Adrenal gland (tissue), 12 donors: Measurements from ENCODE around the gene C1QBP. TPM values are rescaled to one million over a fixed set of nuclear protein-coding genes. Genes with fewer than 3 reads are reported as not detected.

Source experiments
- DNase-seq, 7 donors: peaks; one replicate each; pipeline ENCODE4 v3.0.0-alpha.2; 2019 to 2020
- H3K27ac ChIP-seq, 5 donors: fragments of 200-600 bp; sonication (generic) in 4 of 5; 1 replicate in 3 of 5; 2 replicates in 2 of 5; pipeline versions ENCODE4 v1.5.1 to v1.8.0; 2016 to 2020; ENCODE audit warnings: mild to moderate bottlenecking in 1 of 5
- H3K27me3 ChIP-seq: fragments of 200-600 bp; 2 replicates; pipeline ENCODE4 v1.8.0; 2021
- H3K36me3 ChIP-seq, 2 donors: fragments of 200-600 bp; replicated peaks in 1 of 2; 1 replicate in 1 of 2; 2 replicates in 1 of 2; pipeline versions ENCODE4 v1.5.1 to v1.8.0; 2018 to 2022
- H3K4me1 ChIP-seq, 2 donors: fragments of 200-600 bp; replicated peaks in 1 of 2; 1 replicate in 1 of 2; 2 replicates in 1 of 2; pipeline versions ENCODE4 v1.5.1 to v1.8.0; 2018 to 2021
- H3K4me3 ChIP-seq, 4 donors: fragments of 200-600 bp; sonication (generic) in 3 of 4; one replicate each; pipeline ENCODE4 v1.5.1; 2016 to 2018
- H3K9me3 ChIP-seq, 3 donors: fragments of 200-600 bp; sonication (generic) in 1 of 3; replicated peaks in 1 of 3; 1 replicate in 2 of 3; 2 replicates in 1 of 3; pipeline versions ENCODE4 v1.5.1 to v1.8.0; 2016 to 2021
- CTCF ChIP-seq, 6 experiments: fragments of 450-650 bp in 4 of 6; fragments of 200-600 bp in 2 of 6; sonication (generic) in 1 of 6; IDR thresholded peaks; 1 replicate in 5 of 6; 2 replicates in 1 of 6; pipeline versions ENCODE4 v1.5.1 to v1.8.0; 2016 to 2021; ENCODE audit warnings: antibody characterized with exemption in 6 of 6, mild to moderate bottlenecking in 2 of 6, moderate library complexity in 1 of 6
- POLR2A ChIP-seq, 2 donors: fragments of 450-650 bp; IDR thresholded peaks; one replicate each; pipeline ENCODE4 v1.6.1; 2017; ENCODE audit warnings: antibody characterized with exemption in 2 of 2, mild to moderate bottlenecking in 2 of 2, moderate library complexity in 1 of 2
- WGBS, 4 donors: extraction: QIAGEN DNeasy Blood & Tissue Kit in 2 of 4; methylation state at CpG; one replicate each; pipeline versions ENCODE4 v1.1.5 to v1.1.7; 2013 to 2017; 5-methylcytosine and 5-hydroxymethylcytosine counted together
- intact Hi-C, 2 donors: fragments of 100-400 bp; cut with DNase I; formaldehyde crosslinking; loops; one replicate each; pipeline versions ENCODE4 v1.14.1 to v1.15.0; 2022 to 2023
- polyA plus RNA-seq, 3 donors: library from polyadenylated mRNA; stranded (reverse); fragments of 200-250 nt in 2 of 3; fragments of 350-450 nt in 1 of 3; fragmentation: Illumina TruSeq in 1 of 3; extraction: RNeasy Lipid Tissue Mini Kit (QIAGEN cat#74804) in 1 of 3; gene quantifications; one replicate each; pipeline ENCODE4 v1.2.3, GENCODE V29; 2013 to 2014
- total RNA-seq, 9 donors: library from RNA; depleted of rRNA in 4 of 9; stranded (reverse); fragments of >200 nt in 4 of 9; fragments of 120-200 nt in 1 of 9; fragmentation: NEBNext Ultra II Directional in 1 of 9; extraction: Animal tissue kit (Norgen Biotek cat#: 25700) in 1 of 9; gene quantifications; one replicate each; pipeline versions ENCODE4 v1.1.0 to v1.2.4, GENCODE V29; 2013 to 2023
- donor health status: healthy with polysubstance abuse.
- donor health status: Bipolar disorder and iron deficiency.
- donor health status: DM: yes; HTN: yes; CAD: no.
- donor health status: DM: no; HTN: no; CAD: no.
- donor health status: DM: no; HTN: no; CAD: no.
- donor health status: DM: yes; HTN: yes; CAD: no.

Gene C1QBP
- total and polyA plus RNA-seq, 12 donors, result 53.5 to 420 (median 172) TPM

DNA sequence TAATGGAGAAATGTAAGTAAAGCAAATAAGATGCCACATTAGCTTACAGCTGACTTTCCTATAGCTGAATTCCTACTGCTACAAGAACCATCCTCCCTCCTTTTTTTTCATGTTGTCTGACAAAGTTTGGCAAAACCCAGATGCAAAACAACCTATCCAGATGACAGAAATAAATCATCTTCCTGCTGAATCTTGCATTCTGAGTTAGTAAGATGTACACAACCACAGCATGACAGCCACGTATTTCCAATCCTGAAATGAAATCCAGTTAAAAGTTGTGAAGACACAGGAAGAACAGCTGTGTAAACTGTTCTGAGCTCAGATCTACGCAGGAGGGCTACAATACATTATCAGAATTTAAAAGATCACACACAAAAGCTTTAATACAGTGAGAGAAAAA lies 35.0 kb upstream of the C1QBP start:
- no peak for DNase-seq
- H3K4me1 ChIP-seq, result peaks cover 0 to 6% of the 10 kb centered on the region in 2 donors
- no peak overlapping the region for H3K27ac ChIP-seq
- H3K27me3 ChIP-seq, result no peaks in the 10 kb centered on the region
- intact Hi-C loops, result no loop called here
- WGBS, 4 donors, result 89 to 94% (median 92%) methylated on average over 2 of the region's 2 CpGs
- no peak overlapping the region for H3K4me3 ChIP-seq
- no peaks in the 10 kb centered on the region for H3K9me3 ChIP-seq
- TF ChIP-seq POLR2A (IDR thresholded peaks at IDR 0.05) (no peak), CTCF (IDR thresholded peaks at IDR 0.05) (no peak)
- peaks cover 0 to 68% of the 10 kb centered on the region in 2 donors for H3K36me3 ChIP-seq

DNA sequence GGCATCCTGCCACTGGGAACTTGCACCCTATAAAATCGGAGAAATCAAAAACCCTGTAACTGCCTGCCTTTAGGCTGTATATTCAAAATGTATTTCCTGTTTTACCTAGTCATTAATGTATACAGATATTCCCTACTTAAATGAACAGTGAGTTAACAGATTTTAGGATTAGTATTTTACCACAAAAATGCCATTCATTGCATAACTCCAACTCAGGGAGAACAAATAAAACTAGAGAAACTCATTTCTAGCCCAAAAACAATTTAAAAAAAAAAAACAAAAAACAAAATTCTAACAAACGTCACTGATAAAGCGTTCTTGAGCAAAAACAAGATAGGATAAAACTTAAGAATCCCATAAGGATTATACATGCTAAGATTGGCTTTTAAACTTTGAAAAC lies 33.6 kb upstream of the C1QBP start:
- no peak overlapping the region for H3K4me3 ChIP-seq
- 84 to 88% (median 85%) methylated on average over 3 of the region's 3 CpGs for WGBS, 4 donors
- no peaks in the 10 kb centered on the region for H3K9me3 ChIP-seq
- no peaks in the 10 kb centered on the region for H3K27me3 ChIP-seq
- peaks cover 6 to 13% of the 10 kb centered on the region in 2 donors for H3K4me1 ChIP-seq
- no peak for TF ChIP-seq CTCF (IDR thresholded peaks at IDR 0.05)
- TF ChIP-seq POLR2A (IDR thresholded peaks at IDR 0.05), result no peak
- H3K27ac ChIP-seq, result no peak overlapping the region
- H3K36me3 ChIP-seq, result peaks cover 0 to 54% of the 10 kb centered on the region in 2 donors
- no peak for DNase-seq
- intact Hi-C loops, result no loop called here

DNA sequence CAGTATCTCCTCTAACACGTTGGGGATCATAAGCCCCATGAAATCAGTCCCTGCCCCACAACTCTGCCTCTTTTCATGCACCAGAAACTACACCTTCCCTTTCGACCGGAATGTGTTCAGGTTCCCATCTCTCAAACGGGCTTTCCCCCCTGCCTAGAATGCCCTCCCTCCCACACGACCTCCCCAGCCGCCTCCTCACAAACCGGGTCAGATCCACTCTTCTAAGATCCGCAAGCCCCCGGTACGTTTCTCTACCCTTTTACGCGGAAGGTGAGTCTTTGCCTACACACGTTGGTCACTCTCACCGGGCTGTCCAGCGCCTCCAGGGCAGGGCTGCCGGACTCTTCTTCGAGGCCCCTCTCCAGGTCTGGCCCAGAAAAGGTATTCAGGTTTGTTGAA lies 29.1 kb upstream of the C1QBP start:
- peaks cover 0 to 10% of the 10 kb centered on the region in 2 donors for H3K36me3 ChIP-seq
- H3K4me3 ChIP-seq, result peak overlapping the region; percentile 76 to 90 (median 82)
- intact Hi-C loops, result no loop called here
- 1% methylated on average over 17 of the region's 17 CpGs for WGBS, 4 donors
- peaks cover 7 to 21% of the 10 kb centered on the region in 2 donors for H3K4me1 ChIP-seq
- no peaks in the 10 kb centered on the region for H3K9me3 ChIP-seq
- no peak for DNase-seq
- peak overlapping the region in 3 of 5 donors; percentile 16 to 82 (median 65) for H3K27ac ChIP-seq
- no peak for TF ChIP-seq CTCF (IDR thresholded peaks at IDR 0.05)
- no peak for TF ChIP-seq POLR2A (IDR thresholded peaks at IDR 0.05)
- H3K27me3 ChIP-seq, result no peaks in the 10 kb centered on the region

DNA sequence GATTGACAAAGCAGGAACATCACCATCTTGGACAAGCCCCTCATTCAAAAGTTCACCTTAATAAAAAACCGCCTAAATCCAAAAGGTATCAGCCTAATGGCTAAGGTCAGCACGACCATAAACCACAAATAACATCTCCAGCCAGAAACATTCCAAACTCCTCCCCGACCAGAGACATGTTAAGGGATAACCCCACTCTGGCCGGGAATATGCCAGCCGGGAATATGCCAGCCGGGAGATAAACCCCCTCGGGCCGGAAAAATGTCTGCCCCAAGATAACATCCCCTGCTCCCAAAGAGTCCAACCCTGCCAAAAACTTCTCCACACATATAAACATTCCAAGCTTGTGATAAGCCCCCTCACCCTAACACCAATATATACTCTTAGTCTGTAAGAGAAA lies 28.5 kb upstream of the C1QBP start:
- H3K27ac ChIP-seq, result no peak overlapping the region
- H3K36me3 ChIP-seq, result peaks cover 0 to 5% of the 10 kb centered on the region in 2 donors
- intact Hi-C loops, result no loop called here
- DNase-seq, result no peak
- TF ChIP-seq CTCF (IDR thresholded peaks at IDR 0.05) (no peak), POLR2A (IDR thresholded peaks at IDR 0.05) (no peak)
- H3K4me1 ChIP-seq, result peaks cover 7 to 21% of the 10 kb centered on the region in 2 donors
- WGBS, 4 donors, result 3 to 13% (median 7%) methylated on average over 6 to 8 of the region's 8 CpGs
- peak overlapping the region in 2 of 4 donors; percentile 76 to 90 for H3K4me3 ChIP-seq
- H3K9me3 ChIP-seq, result no peaks in the 10 kb centered on the region
- no peaks in the 10 kb centered on the region for H3K27me3 ChIP-seq
